Measurements from ENCODE around the gene TBXAS1. TPM values are rescaled to one million over a fixed set of nuclear protein-coding genes. Genes with fewer than 3 reads are reported as not detected.
"Not testable (repeated sequence)": the region's sequence is repeated elsewhere in the genome, so short reads cannot be mapped to it uniquely, and the experiment has no call there.

TBXAS1 gene
- total and polyA plus RNA-seq, 11 donors: 2.0 to 32.0 (median 4.7) TPM

DNA sequence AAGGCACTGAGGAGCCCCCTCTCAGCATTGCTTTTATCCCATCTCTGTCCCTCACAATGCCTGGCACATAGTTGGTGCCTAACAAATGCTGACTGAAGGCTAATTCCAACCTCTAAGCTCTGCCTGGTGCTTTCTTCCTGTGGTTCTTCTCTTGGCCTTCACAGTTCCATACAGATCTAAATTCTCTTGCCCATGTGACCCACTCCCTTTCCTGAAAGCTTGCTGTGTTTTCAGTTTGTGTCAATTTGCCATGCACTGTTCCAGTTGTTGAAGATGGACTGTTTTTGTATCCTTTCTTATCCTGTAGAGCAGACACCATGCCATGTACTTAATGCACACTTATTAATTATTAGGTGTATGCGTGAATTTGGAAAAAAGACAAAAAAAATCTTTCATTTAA is 9.2 kb downstream of the TBXAS1 start:
- Histone ChIP-seq H3K27me3 (peaks cover 0 to 2% (median 0%) of the 10 kb centered on the region in 9 donors), H3K4me3 (no peak overlapping the region), H3K4me1 (peaks cover 0 to 19% (median 0%) of the 10 kb centered on the region in 12 donors), H3K27ac (no peak overlapping the region), H3K9me3 (peaks cover 0 to 32% (median 0%) of the 10 kb centered on the region in 12 donors), H3K36me3 (no peaks in the 10 kb centered on the region)
- TF ChIP-seq POLR2A (IDR thresholded peaks at IDR 0.05): no peak
- TF ChIP-seq, protein P1, sequence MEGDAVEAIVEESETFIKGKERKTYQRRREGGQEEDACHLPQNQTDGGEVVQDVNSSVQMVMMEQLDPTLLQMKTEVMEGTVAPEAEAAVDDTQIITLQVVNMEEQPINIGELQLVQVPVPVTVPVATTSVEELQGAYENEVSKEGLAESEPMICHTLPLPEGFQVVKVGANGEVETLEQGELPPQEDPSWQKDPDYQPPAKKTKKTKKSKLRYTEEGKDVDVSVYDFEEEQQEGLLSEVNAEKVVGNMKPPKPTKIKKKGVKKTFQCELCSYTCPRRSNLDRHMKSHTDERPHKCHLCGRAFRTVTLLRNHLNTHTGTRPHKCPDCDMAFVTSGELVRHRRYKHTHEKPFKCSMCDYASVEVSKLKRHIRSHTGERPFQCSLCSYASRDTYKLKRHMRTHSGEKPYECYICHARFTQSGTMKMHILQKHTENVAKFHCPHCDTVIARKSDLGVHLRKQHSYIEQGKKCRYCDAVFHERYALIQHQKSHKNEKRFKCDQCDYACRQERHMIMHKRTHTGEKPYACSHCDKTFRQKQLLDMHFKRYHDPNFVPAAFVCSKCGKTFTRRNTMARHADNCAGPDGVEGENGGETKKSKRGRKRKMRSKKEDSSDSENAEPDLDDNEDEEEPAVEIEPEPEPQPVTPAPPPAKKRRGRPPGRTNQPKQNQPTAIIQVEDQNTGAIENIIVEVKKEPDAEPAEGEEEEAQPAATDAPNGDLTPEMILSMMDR (IDR thresholded peaks at IDR 0.05): no peak
- intact Hi-C loops (cut with DNase I): no loop called here
- 89 to 100% (median 96%) methylated on average over 1 of the region's 1 CpG for WGBS, 4 donors
- DNase-seq (no peak), ATAC-seq (no peak)

DNA sequence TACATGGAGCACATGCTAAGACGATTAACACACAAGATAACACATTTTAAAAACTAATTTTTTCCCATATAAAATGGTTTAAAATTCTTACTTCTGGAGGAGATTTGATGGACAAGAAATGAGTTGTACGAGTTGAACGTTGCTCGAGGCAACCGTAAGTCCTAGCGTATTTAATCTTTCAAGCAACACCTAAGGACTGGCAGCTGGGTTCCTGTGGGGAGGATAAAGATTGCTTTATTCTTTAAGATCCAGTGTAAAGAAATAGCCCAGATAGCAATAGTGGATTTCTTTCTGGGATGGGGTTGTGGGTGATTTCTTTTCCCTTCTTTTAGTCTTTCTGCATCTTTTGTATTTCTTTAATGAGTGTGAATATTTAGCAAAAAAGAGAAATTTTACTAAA is 9.8 kb downstream of the TBXAS1 start:
- H3K27me3 ChIP-seq: peaks cover 0 to 2% (median 0%) of the 10 kb centered on the region in 9 donors
- no peaks in the 10 kb centered on the region for H3K36me3 ChIP-seq
- peaks cover 0 to 19% (median 0%) of the 10 kb centered on the region in 12 donors for H3K4me1 ChIP-seq
- H3K9me3 ChIP-seq: peaks cover 0 to 29% (median 0%) of the 10 kb centered on the region in 12 donors
- intact Hi-C loops (cut with DNase I): no loop called here
- TF ChIP-seq, protein P1 (IDR thresholded peaks at IDR 0.05): no peak
- no peak for TF ChIP-seq POLR2A (IDR thresholded peaks at IDR 0.05)
- no peak overlapping the region for H3K4me3 ChIP-seq
- 73 to 84% (median 76%) methylated on average over 6 of the region's 6 CpGs for WGBS, 4 donors
- DNase-seq (no peak), ATAC-seq (no peak)
- no peak overlapping the region for H3K27ac ChIP-seq

DNA sequence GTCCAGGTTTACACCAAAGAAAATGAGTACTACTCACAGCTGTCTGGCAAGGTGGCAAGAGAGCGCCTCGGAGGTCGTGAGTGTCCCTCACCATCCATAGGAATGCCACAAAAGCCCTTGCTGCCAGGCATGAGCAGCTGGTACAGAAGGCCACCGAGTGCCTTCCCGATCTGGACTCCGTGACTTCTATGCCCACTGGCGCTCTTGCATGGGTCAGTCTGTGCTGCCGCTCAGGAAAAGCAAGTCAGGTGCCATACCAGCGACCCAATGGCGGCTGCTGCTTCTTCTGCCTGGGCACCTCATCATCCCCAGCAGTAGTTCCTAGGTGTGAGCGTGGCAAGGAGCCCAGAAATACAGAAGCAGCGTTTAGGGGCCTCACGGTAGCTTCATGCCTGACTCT is 11.7 kb downstream of the TBXAS1 start:
- no peak for DNase-seq
- TF ChIP-seq, protein P1 (IDR thresholded peaks at IDR 0.05): no peak
- TF ChIP-seq POLR2A (IDR thresholded peaks at IDR 0.05): no peak

DNA sequence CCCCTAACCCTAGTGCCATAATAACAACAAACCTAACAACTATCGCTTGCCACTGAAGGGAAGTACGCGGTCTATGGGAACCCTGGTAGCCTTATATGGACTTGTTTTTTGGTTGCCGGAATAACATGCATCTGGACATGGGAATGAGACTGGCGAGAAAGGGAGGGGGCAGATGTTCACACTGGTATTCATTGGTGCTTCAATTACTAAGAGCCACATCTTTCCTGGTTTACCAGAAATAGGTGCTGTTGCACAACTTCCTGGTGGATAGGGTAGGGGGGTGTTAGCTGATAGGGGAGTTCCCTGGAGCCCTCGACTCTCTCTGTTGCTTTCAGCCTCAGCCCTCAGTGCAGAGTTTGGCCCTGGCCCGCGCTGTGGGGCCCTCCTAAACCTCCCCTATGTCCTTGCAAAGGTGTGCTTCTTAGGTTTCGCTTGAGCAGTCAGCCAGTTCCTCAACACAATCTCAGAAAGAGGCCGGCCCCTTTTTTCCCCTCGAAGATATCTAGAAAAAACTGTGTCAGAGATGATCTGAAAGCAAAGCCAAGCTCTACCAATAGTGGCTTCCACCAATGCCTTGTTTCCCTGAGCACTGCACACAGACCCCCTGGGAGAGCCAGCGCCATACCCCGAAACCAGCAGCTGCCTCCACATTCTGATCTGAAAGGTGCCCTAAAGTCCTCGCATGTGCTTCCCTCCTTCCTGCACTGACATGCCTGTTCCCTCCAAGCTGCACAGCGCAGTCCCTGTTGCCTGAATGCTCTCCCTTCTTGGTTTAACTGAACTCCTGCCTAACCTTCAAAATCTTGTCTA is 13.5 kb downstream of the TBXAS1 start:
- TF ChIP-seq, protein P1 (IDR thresholded peaks at IDR 0.05): no peak
- no peak for TF ChIP-seq POLR2A (IDR thresholded peaks at IDR 0.05)
- H3K27me3 ChIP-seq: no peaks in the 10 kb centered on the region
- intact Hi-C loops (cut with DNase I): no loop called here
- peaks cover 0 to 19% (median 0%) of the 10 kb centered on the region in 12 donors for H3K4me1 ChIP-seq
- peak overlapping the region in 8 of 12 donors; percentile 3 to 37 (median 24) for H3K4me3 ChIP-seq
- WGBS, 4 donors: 67 to 86% (median 78%) methylated on average over 14 to 15 of the region's 15 CpGs
- no peaks in the 10 kb centered on the region for H3K9me3 ChIP-seq
- H3K36me3 ChIP-seq: no peaks in the 10 kb centered on the region
- ATAC-seq (peak in 1 of 4 donors; percentile 42), DNase-seq (no peak)
- H3K27ac ChIP-seq: peak overlapping the region in 1 of 12 donors; percentile 65

More for the DNA sequence above, 11.7 kb downstream of the TBXAS1 start:
- peaks cover 0 to 2% (median 0%) of the 10 kb centered on the region in 9 donors for H3K27me3 ChIP-seq
- ATAC-seq: no peak
- peaks cover 0 to 19% (median 0%) of the 10 kb centered on the region in 12 donors for H3K4me1 ChIP-seq
- no peak overlapping the region for H3K4me3 ChIP-seq
- H3K27ac ChIP-seq: no peak overlapping the region
- no peaks in the 10 kb centered on the region for H3K36me3 ChIP-seq
- 94 to 97% (median 96%) methylated on average over 6 to 13 of the region's 13 CpGs for WGBS, 4 donors
- intact Hi-C loops (cut with DNase I): no loop called here
- H3K9me3 ChIP-seq: peaks cover 0 to 18% (median 0%) of the 10 kb centered on the region in 12 donors

DNA sequence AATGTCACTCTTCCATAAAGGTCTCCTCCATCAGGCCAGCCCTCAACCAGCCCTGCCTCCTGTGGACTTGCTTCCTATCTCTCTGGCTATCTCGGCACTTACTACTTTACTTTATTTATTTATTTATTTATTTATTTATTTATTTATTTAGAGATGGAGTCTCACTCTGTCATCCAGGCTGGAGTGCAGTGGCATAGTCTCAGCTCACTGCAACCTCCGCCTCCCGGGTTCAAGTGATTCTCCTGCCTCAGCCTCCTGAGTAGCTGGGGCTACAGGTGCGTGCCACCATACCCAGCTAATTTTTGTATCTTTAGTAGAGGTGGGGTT is 14.1 kb downstream of the TBXAS1 start:
- intact Hi-C loops (cut with DNase I); H3K9me3 ChIP-seq; H3K4me3 ChIP-seq; DNase-seq; H3K27ac ChIP-seq; H3K36me3 ChIP-seq; H3K27me3 ChIP-seq; ATAC-seq: not testable (repeated sequence)
- WGBS, 4 donors: 91 to 94% (median 92%) methylated on average over 4 of the region's 4 CpGs
- peaks cover 0 to 16% (median 0%) of the 10 kb centered on the region in 12 donors for H3K4me1 ChIP-seq

Data from heart left ventricle (tissue), 16 donors.